NCI-H2171 (cell line): ENCODE measurements around the gene FAM13C.
"Not testable (repeated sequence)": the region's sequence is repeated elsewhere in the genome, so short reads cannot be mapped to it uniquely, and the experiment has no call there.

ENCODE experiments used
- DNase-seq: peaks from one replicate; lab custom pipeline; 2025; lab: John Stamatoyannopoulos, UW

Gene FAM13C

DNA sequence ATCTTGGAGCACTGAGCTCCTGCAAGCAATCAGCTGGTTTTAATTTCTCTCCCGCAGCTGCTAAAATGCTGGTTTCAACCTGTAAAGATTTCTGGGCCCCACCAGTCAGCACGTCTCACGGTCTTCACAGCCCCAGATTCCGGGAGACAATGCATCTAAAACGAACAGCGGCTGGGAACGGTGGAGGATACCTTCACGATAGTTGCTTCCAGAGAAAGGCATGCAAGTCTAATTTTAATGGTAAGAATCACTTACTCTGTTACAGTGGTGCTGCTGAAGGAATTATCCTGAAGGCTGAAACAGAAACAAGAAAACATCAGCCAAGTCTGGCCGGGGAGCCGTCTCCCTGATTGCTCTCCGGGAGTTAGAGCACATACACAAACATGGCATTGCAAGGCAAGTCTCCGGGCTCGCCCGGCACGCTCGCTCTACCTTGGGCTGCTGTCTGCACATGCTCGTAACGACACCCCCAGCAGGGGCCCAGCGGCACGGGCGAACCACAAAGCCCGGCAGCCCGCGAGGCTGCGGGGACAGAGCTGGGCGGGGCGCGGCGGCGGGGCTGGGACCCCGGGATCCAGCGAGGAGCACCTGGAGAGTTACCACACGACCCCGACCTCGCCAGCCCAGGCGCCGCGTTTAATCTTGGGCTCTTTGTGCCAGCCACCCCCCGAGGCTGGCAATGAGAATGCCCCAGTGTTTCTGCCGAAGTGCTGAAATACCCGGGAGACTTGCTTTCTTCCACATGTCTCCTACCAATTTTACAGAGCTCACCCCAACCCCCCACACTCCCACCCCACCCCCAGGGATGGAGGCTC is at the start of gene FAM13C:
FAM13C (minus strand) TSS at position 406 of the 815 bp plus-strand sequence; CDS start at position 317, 89 bp downstream.
- no peak for DNase-seq

DNA sequence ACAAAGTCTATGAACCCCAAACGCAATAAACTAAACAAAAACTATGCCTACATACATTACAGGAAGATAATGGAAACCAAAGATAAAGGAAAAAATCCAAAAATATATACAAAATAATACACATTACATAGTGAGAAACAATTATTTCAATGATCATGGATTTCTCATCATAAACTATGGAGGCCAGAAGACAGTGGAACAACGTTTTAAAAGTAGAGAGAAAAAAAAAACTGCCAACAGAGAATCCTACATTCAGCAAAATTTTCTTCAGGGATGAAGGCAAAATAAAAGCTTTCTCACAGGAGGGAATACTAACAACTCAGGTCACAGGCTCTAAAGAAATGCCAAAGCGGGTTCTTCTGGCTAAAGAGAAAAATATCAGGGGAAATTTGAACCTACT is 42.9 kb upstream of the FAM13C start:
- DNase-seq, result no peak

DNA sequence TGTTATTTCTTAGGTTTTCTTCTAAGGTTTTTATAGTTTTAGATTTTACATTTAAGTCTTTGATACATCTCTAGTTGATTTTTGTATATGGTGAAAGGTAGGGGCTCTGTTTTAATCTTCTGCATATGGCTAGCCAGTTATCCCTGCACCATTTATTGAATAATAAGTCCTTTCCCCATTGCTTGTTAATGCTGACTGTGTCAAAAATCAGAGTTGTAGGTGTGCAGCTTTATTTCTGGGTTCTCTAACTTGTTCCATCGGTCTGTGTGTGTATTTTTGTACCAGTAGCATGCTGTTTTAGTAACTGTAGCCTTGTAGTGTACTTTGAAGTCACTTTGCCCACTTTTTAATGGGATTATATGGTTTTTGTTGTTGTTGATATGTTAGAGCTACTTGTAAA is 37.9 kb upstream of the FAM13C start:
- no peak for DNase-seq

DNA sequence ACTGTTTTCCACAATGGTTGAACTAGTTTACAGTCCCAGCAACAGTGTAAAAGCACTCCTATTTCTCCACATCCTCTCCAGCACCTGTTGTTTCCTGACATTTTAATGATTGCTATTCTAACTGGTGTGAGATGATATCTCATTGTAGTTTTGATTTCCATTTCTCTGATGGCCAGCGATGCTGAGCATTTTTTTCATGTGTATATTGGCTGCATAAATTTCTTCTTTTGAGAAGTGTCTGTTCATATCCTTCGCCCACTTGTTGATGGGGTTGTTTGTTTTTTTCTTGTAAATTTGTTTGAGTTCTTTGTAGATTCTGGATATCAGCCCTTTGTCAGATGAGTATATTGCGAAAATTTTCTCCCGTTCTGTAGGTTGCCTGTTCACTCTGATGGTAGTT is 37.0 kb upstream of the FAM13C start:
- DNase-seq, result not testable (repeated sequence)

DNA sequence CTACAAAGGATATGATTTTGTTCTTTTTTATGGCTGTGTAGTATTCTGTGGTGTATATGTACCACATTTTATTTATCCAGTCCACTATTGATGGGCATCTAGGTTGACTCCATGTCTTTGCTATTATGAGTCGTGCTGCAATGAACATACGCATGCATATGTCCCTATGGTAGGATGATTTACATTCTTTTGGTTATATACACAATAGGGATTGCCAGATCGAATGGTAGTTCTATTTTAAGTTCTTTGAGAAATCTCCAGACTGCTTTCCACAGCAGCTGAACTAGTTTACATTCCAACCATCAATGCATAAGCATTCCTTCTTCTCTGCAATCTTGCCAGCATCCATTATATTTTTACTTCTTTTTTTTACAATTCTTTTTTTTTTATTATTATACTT is 35.6 kb upstream of the FAM13C start:
- DNase-seq, result no peak

DNA sequence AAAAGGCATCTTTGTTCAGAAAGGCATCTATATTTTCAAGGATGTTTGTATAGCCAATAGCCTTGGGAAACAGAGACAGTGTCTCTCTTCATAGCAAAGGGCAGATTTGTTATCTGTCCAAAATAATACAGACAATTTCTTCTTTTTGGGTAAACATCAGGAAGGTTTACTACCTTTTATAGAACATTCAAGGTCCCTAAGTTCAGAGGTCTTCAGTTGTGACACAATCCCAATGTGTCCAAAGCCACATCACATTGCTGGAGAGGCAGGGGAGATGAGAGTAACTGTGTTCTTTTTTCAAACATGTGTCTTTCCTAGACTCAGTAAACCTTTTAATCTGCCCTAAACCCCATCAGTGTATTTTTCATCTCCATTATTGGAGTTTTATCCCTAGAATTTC is 33.6 kb upstream of the FAM13C start:
- no peak for DNase-seq

DNA sequence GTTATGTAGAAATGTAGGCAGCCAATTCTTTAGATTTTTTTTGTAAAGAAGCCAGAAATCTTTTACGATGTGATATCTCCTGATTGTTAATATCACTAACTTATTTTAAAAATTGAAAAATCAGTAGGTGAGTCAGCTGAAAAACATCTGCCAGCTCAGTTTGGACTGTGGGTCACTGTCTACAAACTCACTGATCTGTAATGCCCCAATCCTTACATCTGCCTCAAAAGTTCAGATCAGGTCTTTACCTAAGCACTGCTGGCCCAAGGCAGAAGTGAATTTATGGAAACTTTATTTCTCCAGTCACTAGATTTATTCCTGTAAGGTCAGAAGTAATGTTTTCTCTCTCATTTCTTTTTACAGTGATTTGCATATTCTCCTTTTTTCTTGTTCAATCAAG is 31.0 kb upstream of the FAM13C start:
- no peak for DNase-seq

DNA sequence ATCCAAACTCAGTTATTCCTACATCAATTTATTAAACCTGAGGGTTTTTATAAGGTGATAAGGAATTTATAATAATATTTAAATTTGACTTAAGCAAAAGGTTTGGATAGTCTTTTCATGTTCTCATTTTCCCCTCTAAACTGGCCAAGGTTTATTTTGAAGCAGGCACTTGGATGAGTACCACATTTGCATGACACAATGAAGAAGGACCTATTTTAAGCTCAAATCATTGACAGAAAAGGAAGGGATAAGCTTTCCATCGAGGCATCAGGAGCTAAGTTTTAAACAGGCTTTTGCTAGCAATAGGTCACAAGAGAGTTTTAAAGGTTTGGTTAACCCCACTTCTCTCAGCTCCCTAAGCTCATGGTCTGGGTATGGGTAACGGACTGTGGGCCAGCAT is 28.7 kb upstream of the FAM13C start:
- no peak for DNase-seq

DNA sequence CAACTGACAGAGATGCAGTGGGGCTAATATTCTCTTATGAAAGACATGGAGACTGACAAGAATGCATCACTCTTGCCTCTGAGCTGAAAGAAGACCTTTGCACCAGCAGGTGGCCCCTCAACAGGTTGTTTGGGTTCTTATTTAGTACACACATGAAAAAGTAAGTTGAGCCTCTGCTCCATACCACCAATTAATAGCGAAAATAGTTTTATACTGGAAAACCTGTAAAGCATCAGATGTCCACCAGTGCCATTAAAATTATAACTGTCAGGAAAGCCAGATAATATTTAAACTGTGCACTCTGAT is 26.3 kb upstream of the FAM13C start:
- no peak for DNase-seq

DNA sequence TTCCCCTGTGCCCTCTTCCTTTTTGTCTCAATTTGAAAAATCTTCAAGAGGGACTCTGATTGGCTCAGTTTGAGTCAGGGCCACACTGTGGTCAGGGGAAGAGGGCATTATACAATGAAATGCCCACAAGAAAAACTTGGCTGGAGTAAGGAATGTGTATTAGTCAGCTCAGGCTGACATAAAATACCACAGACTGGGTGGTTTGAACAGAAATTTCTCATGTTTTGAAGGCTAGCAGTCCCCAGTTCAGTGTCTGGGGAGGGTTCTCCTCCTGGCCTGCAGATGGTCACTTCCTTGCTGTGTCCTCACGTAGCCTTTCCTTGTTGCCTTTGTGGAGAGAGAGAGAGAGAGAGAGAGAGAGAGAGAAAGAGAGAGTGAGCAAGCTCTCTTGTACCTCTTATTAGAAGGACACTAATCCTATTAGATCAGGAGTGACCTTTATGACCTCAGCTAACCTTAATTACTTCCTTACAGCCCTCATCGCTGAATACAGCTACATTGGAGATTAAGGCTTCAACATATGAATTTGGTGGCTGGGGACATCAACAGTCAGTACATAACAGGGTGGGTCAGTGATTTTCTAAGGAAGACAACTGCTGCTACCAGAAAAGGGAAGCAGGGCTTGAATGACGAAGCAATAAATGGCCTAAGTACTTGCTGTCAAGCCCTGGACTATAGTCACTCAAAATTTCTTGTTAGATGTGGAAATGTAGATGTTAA is 25.8 kb upstream of the FAM13C start:
- DNase-seq, result no peak

DNA sequence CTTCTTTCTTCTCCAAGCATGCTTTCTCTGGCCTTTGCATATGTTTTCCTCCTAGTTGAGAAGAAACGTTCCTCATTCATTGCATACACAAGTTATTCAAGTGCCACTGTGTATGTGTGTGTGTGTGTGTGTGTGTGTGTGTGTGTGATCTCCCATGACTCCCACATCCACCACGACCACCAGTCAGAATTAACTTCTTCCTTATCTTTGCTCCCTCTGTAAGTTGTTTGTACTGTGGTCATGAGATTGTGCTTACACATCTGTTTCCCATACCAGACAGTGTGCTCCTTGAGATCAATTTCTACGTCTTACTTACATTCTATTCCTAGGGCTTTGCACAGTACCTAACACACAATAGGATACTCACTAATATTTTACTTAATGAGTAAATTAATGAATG is 22.4 kb upstream of the FAM13C start:
- no peak for DNase-seq

DNA sequence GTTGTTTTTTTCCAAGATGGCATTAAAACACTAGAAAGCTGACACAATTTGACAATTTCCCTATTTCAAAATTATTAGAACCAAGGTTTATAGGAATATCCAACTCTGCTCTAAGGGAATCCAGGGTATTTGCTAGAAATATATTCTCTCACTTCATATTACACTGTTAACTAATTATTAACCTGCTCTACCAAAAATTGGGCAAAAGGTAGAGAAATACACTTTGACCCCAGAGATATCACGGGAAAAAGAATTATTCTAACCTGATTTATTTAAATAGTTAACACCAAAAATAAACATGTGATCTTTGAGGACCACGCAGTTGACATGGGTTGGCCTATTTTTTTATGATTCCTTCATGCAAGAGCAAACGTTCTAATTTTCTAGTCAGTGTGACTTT is 21.6 kb upstream of the FAM13C start:
- DNase-seq, result no peak

DNA sequence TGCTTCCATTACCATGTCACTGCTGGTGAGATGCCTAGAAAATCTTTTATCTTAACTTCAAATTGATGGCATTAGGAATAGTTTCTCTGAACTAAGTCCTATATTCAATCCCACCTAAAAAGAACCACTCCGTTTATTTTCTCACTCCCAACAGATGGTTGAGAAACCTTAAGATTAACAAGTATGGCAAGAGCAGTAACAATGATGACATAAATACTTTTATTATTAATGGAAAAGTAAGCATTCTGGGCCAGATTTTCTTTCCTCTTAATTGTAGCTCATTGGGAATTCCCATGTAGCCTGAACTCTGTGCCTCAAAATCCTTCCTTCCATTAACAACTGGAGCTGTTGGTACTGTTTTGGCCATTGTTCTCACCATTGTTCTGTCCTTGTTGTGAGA is 21.1 kb upstream of the FAM13C start:
- DNase-seq, result no peak

DNA sequence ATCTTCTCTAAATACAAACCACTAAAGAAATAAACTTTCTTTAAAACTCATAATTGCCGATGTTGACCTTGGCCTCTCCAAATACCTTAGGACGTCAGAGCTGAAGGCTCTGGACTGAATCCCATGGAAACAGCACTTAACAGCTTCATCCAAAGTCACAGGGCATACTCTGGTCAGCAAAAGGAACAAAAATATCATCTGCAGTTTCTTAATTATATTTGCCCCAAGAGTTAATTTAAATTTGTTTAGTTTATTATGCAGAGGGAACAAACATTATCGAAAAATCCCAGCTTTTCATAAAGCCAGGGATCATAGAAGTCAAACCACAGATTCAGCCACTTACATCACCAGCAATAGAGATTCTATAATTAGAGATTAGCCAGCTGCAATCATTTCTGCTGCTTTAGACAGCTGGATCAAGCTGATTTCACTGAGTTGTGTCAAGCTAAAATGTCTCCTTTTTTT is 20.5 kb upstream of the FAM13C start:
- no peak for DNase-seq

DNA sequence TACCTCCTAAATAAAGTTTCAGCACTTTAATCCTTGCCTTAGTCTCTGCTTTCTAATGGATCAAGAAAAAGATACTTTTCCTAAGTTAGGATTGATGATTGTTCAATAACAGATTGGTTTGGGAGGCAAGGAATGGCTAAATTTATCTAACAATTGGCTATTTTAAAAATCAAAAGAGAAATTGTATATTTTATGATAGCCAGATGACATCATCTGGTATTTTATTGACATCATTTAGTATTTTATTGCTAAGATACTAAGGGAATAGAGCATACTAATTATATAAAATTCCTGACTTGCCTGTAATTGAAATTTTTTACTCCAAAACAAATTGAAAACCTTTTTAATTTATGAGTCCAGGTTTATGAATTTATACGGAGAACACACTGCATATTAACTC is 19.3 kb upstream of the FAM13C start:
- no peak for DNase-seq

DNA sequence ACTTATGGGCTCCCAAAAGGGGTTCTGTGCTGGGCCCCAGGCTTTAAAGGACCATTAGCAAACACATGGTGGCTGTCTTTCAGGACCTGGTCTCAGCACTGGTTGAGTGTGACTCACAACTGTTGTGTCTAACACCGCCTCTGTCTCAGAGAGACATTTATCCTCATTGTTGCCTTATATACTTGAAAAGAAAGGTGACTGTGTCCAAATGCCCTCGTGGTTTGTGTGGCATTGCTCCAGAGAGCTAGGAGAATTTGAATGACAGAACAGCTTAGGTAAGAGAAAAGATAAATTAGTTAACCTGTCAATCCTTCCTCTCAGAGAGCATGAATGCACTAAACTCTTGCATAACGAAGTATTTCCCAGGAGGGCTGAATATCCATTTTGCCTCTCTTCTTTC is 14.5 kb upstream of the FAM13C start:
- DNase-seq, result no peak

DNA sequence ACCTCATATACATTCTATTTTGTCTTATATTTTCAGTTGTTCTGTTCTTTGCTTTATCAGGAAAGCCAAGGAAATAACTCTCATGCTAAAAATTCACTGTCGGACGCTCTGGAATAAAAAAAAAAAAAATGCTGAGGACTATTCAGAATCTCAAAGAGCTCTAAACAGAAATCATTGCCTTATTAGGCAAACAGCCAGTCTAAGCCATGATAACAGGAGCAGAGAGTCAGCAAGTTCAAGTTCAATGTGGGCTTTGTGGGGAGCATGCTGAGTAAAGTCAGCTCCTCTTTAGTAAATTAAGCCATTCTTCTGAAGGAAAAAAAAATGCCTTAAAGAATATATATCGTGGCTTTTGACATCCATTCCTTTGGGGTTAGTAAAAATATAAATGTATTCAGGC is 13.6 kb upstream of the FAM13C start:
- DNase-seq, result no peak

DNA sequence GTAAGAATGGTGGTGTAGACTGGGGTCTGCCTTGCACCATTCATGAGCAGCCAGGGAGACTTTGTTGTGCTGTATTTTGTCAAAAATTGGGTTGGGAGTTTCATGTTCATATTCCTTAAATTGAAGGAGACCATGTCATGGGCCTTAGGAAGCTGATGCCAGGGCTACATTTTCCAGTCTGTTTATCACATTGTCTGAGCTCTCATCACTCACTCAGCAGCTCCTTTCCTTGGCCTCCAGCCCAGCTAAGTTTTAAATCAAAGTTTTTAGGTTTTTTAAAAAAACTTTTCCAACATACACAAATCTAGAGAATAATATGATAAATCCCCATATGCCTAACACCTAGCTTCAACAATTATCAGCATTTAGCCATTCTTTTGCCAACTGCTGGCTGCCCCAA is 12.6 kb upstream of the FAM13C start:
- no peak for DNase-seq

DNA sequence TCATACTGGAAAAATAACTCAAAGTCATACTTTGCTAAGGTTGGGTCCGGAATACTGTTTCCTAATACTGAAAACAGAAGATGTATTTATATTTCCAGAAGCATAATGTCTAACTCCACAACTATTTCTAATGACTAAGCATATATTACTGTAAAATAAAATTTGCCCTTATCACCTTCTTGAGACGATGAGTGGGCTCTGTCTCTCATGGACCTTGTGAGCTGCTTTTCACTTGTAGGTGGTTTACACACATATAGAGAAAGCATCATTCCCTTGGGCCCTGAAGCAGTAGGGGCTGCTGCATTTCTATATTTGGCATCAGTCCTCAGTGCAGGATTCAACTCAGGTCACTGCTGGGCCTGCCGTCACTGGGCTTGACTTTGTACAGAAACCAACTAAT is 10.7 kb upstream of the FAM13C start:
- no peak for DNase-seq

DNA sequence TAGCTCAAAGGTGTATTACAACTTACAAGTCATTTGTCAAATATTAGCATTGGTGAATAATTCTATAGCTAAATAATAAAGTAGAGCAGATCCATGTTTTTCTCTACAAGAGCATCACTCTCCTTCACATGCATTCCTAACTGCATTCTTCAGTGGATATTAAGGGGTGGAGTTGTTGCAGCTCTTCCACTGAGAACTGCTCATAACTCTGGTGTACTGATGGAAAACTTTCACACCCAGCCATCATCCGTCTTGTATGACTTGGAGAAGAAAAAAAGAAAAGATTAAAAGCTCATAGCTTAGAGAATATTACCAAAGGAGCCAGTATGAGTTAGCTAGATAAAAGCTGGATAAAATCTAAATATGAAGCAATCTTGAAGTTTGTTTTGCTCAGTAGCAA is 10.2 kb upstream of the FAM13C start:
- no peak for DNase-seq

DNA sequence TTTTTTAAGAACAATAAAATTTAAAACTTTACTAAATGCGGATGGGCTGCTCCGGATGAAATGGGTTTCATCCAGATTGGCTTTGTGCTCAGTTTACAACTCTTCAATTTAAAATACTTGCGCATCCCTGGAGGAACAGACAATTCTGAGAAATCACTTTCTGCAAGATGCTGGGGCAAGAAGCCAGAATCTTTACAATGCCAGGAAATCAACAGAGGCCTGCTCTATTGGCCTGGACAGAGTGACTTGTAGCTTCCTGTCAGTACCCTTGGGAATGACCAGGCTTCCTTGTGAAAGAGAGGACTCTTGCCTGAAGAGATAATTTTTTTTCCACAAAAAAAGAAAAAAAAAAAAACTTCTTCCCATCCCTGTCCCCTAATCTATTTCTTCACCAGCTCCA is 3.9 kb upstream of the FAM13C start:
- no peak for DNase-seq

DNA sequence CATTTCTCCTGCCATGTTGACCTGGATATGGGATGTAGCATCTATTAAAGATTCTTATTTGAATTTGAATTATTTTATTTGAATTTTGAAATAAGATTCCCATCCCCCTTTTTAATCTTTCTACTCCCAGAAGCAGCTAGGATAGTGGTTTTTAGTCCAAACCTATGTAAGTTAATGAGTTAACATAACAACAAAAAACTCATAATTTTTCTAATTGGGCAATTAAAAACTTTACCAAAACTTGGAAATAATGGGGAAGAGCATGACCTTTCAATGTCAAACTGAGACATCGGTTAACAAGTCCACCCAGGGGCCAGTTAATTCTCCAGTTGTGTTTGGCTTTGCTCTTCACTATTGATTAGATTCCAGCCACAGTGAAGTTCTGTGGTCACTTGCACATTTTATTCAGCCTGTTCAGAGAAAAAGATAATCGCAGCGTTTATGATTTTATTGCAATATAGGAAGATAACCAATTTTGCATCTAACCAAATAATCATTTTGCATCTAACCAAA is 1.2 kb upstream of the FAM13C start:
- no peak for DNase-seq

DNA sequence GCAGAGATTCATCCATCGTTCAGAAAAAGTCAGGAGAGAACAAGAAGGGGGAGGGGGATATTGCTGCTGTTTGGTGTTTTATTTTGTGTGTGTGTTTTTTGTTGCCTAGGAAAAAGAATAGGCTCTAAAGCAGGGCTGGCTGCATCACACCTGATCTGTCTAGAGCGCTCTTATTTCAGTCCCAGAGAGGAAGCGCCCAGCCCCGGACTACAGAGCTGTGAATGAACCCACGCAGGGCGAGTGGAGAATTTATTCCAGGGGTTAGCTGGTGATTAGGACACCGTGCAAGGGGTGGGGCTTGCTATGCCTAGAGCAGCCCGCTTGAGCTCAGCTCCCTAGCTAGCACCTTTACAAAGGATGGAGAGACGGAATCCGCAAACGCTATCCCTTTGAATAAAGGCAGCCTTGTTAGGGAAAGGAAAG is 621 bp upstream of the FAM13C start:
- no peak for DNase-seq
